CD8-positive, alpha-beta memory T cell (primary cell): Measurements from ENCODE around the gene ATXN1. TPM values are rescaled to one million over a fixed set of nuclear protein-coding genes. Genes with fewer than 3 reads are reported as not detected.

Source experiments
- CTCF ChIA-PET: fragments of 350-600 bp; sonication (Branson Sonifier 250); formaldehyde crosslinking; loops from one replicate; lab custom pipeline; 2021; ENCODE audit warnings: antibody characterized with exemption; lab: Charles Lee
- POLR2A ChIA-PET: fragments of 350-600 bp; sonication (Branson Sonifier 250); formaldehyde crosslinking; loops from one replicate; lab custom pipeline; 2021; ENCODE audit warnings: antibody characterized with exemption; lab: Charles Lee
- DNase-seq, 5 donors: peaks; one replicate each; pipeline versions ENCODE4 v3.0.0 to v3.0.0-alpha.2; 2020 to 2022; ENCODE audit warnings: mixed read lengths in 1 of 5
- H3K27ac ChIP-seq: one replicate; pipeline ENCODE4 v1.7.0; 2013; ENCODE audit warnings: low read depth, mild to moderate bottlenecking, low read length, moderate library complexity
- H3K27me3 ChIP-seq: 2 replicates; pipeline ENCODE4 v1.7.0; 2013; ENCODE audit warnings: low read length, mild to moderate bottlenecking; ENCODE audit not compliant: insufficient read depth, poor library complexity, severe bottlenecking
- H3K36me3 ChIP-seq: 2 replicates; pipeline ENCODE4 v1.7.0; 2013; ENCODE audit warnings: mild to moderate bottlenecking, low read length, moderate library complexity; ENCODE audit not compliant: insufficient read depth
- H3K4me1 ChIP-seq: 2 replicates; pipeline ENCODE4 v1.7.0; 2013; ENCODE audit warnings: mild to moderate bottlenecking, low read length, moderate library complexity; ENCODE audit not compliant: insufficient read depth
- H3K4me3 ChIP-seq: 2 replicates; pipeline ENCODE4 v1.7.0; 2013; ENCODE audit warnings: mild to moderate bottlenecking, low read length
- H3K9me3 ChIP-seq: 2 replicates; pipeline ENCODE4 v1.7.0; 2013; ENCODE audit warnings: mild to moderate bottlenecking, low read length
- H3K27ac Mint-ChIP-seq, 8 donors: one replicate each; pipeline ENCODE4 v1.8.0; 2020 to 2021; ENCODE audit warnings: mixed read lengths in 8 of 8, mild to moderate bottlenecking in 6 of 8, inconsistent platforms in 3 of 8, moderate library complexity in 3 of 8
- H3K27me3 Mint-ChIP-seq, 2 donors: one replicate each; pipeline ENCODE4 v1.8.0; 2020 to 2021; ENCODE audit warnings: mixed read lengths in 2 of 2, mild to moderate bottlenecking in 1 of 2, moderate library complexity in 1 of 2
- H3K36me3 Mint-ChIP-seq, 3 donors: one replicate each; pipeline ENCODE4 v1.8.0; 2020 to 2021; ENCODE audit warnings: mixed read lengths in 3 of 3, inconsistent platforms in 1 of 3, mild to moderate bottlenecking in 1 of 3
- H3K4me1 Mint-ChIP-seq, 3 donors: one replicate each; pipeline ENCODE4 v1.8.0; 2020 to 2021; ENCODE audit warnings: mixed read lengths in 3 of 3, inconsistent platforms in 1 of 3, mild to moderate bottlenecking in 1 of 3
- H3K4me3 Mint-ChIP-seq, 7 donors: one replicate each; pipeline ENCODE4 v1.8.0; 2020 to 2021; ENCODE audit warnings: mixed read lengths in 7 of 7, mild to moderate bottlenecking in 6 of 7, moderate library complexity in 4 of 7, inconsistent platforms in 2 of 7
- H3K9me3 Mint-ChIP-seq, 5 donors: one replicate each; pipeline ENCODE4 v1.8.0; 2020 to 2022; ENCODE audit warnings: mixed read lengths in 5 of 5, mild to moderate bottlenecking in 3 of 5, moderate library complexity in 2 of 5, inconsistent platforms in 1 of 5
- polyA plus RNA-seq: library from polyadenylated mRNA; unstranded; fragments of 300-500 nt; fragmentation: Illumina TruSeq; gene quantifications from one replicate; pipeline ENCODE4 v1.2.3, GENCODE V29; 2021
- total RNA-seq, 2 experiments: library from RNA; stranded (reverse); gene quantifications; one replicate each; pipeline ENCODE4 v1.2.3, GENCODE V29; 2021

The ATXN1 gene
- total and polyA plus RNA-seq, 3 experiments from 2014 or later: 20.0 to 114 (median 111) TPM

DNA sequence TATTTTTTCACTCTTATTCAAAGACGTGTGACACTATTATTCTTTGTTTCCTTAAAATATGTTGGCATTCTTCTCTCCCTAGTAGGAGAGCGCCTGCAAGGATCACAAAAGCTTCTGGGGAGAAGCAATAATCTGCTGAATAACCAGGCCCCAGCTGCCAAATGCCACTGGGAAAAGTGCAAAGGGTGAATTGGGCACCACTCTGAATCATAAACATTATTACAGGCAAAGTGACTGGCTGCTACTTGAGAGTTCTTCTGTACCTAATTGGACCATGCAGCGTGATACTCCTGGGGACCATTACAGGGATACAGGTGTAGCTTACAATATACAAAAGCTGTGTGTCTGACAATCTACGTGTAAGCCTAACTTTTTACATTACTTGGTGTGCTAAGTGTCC lies 152.8 kb downstream of the ATXN1 start:
- peaks cover 0 to 45% (median 20%) of the 10 kb centered on the region in 3 donors for H3K36me3 Mint-ChIP-seq
- Histone ChIP-seq H3K36me3 (no peaks in the 10 kb centered on the region), H3K4me1 (peaks cover 4% of the 10 kb centered on the region), H3K27me3 (no peaks in the 10 kb centered on the region), H3K4me3 (no peak overlapping the region), H3K9me3 (no peaks in the 10 kb centered on the region), H3K27ac (no peak overlapping the region)
- H3K9me3 Mint-ChIP-seq: no peaks in the 10 kb centered on the region
- CTCF ChIA-PET: no interaction called here
- POLR2A ChIA-PET: no interaction called here
- H3K27me3 Mint-ChIP-seq: no peaks in the 10 kb centered on the region
- H3K4me1 Mint-ChIP-seq: peaks cover 12 to 31% (median 25%) of the 10 kb centered on the region in 3 donors
- H3K4me3 Mint-ChIP-seq: no peak overlapping the region
- H3K27ac Mint-ChIP-seq: peak overlapping the region in 2 of 8 donors; percentile 36 to 60
- no peak for DNase-seq

DNA sequence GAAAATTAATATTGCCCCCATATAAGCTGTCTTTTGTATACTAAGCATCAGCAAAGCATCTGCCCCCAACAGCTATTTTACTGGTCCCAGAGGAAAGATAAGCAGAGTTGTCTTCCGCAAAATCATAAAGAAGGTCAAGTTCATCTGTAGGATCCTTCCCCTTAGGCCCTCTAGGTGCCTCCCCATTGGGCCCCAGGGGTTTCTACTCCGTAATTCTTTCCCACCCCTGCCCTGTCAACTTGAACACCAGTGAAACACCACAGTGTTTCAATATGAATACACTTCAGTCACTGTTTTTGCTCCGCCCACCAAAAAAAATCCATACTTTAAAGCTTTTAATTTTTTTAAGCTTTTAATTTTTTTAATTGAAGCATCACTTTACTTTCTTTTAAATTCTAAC lies 159.2 kb downstream of the ATXN1 start:
- Histone ChIP-seq H3K36me3 (no peaks in the 10 kb centered on the region), H3K4me3 (no peak overlapping the region), H3K4me1 (peaks cover 20% of the 10 kb centered on the region), H3K9me3 (no peaks in the 10 kb centered on the region), H3K27me3 (no peaks in the 10 kb centered on the region), H3K27ac (no peak overlapping the region)
- POLR2A ChIA-PET: no interaction called here
- no peaks in the 10 kb centered on the region for H3K27me3 Mint-ChIP-seq
- peaks cover 33 to 56% (median 54%) of the 10 kb centered on the region in 3 donors for H3K4me1 Mint-ChIP-seq
- H3K27ac Mint-ChIP-seq: peak overlapping the region in 1 of 8 donors; percentile 55
- CTCF ChIA-PET: interaction anchor here (1.0 kb wide), 1 partner anchor 24 kb away, joined by 3 read pairs; no protein-coding TSS in a partner anchor
- no peaks in the 10 kb centered on the region for H3K9me3 Mint-ChIP-seq
- no peak for DNase-seq
- no peak overlapping the region for H3K4me3 Mint-ChIP-seq
- peaks cover 4 to 33% (median 16%) of the 10 kb centered on the region in 3 donors for H3K36me3 Mint-ChIP-seq

GRCh38 chr6:16600701-16601100 lies 160.6 kb downstream of the ATXN1 start:
- Mint-ChIP-seq H3K27me3 (no peaks in the 10 kb centered on the region), H3K4me1 (peaks cover 33 to 64% (median 63%) of the 10 kb centered on the region in 3 donors), H3K4me3 (no peak overlapping the region), H3K27ac (peak overlapping the region in 4 of 8 donors; percentile 22 to 40 (median 30)), H3K36me3 (peaks cover 4 to 41% (median 21%) of the 10 kb centered on the region in 3 donors), H3K9me3 (no peaks in the 10 kb centered on the region)
- DNase-seq: no peak
- POLR2A ChIA-PET: interaction anchor here (0.6 kb wide), 1 partner anchor 56 kb away, joined by 3 read pairs; no protein-coding TSS in a partner anchor
- Histone ChIP-seq H3K4me3 (no peak overlapping the region), H3K27me3 (no peaks in the 10 kb centered on the region), H3K36me3 (no peaks in the 10 kb centered on the region), H3K9me3 (no peaks in the 10 kb centered on the region), H3K27ac (no peak overlapping the region), H3K4me1 (peaks cover 20% of the 10 kb centered on the region)
- CTCF ChIA-PET: interaction anchor here (1.0 to 1.4 kb wide), 2 partner anchors 96 to 132 kb away, joined by 3 read pairs; no protein-coding TSS in a partner anchor

DNA sequence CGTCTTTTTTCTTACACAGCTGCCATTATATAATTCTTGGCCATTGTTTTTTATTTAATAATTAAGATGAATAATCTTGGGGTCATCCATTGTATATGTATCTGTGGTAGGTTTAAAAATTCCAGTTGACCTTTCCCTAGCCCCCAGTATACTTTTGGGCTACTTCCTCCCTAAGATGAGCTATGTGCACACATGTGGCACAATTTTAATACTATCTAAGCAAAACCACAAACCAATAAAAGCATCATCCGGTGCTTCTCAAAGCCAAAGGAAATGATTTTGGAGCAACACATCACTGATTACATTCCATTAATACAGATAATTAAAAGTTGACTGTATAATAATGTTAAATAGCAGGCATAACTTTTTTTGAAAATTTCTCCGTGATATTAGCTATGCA lies 161.2 kb downstream of the ATXN1 start:
- POLR2A ChIA-PET: interaction anchor here (0.6 kb wide), 1 partner anchor 57 kb away, joined by 3 read pairs; no protein-coding TSS in a partner anchor
- Mint-ChIP-seq H3K27me3 (no peaks in the 10 kb centered on the region), H3K27ac (peak overlapping the region in 4 of 8 donors; percentile 10 to 57 (median 26)), H3K4me3 (peak overlapping the region in 1 of 7 donors; percentile 13), H3K9me3 (no peaks in the 10 kb centered on the region), H3K36me3 (peaks cover 4 to 41% (median 24%) of the 10 kb centered on the region in 3 donors), H3K4me1 (peaks cover 37 to 62% (median 62%) of the 10 kb centered on the region in 3 donors)
- Histone ChIP-seq H3K4me1 (peaks cover 20% of the 10 kb centered on the region), H3K4me3 (no peak overlapping the region), H3K27ac (no peak overlapping the region), H3K9me3 (no peaks in the 10 kb centered on the region), H3K36me3 (no peaks in the 10 kb centered on the region), H3K27me3 (no peaks in the 10 kb centered on the region)
- CTCF ChIA-PET: interaction anchor here (1.0 to 1.7 kb wide), 2 partner anchors 10 to 133 kb away, joined by 3 read pairs; no protein-coding TSS in a partner anchor
- DNase-seq: no peak

- Mint-ChIP-seq H3K36me3 (peaks cover 0 to 35% (median 24%) of the 10 kb centered on the region in 3 donors), H3K4me1 (peaks cover 35 to 56% (median 48%) of the 10 kb centered on the region in 3 donors), H3K27ac (peak overlapping the region in 3 of 8 donors; percentile 7 to 51 (median 23)), H3K9me3 (no peaks in the 10 kb centered on the region), H3K4me3 (no peak overlapping the region), H3K27me3 (no peaks in the 10 kb centered on the region)
- Histone ChIP-seq H3K4me3 (no peak overlapping the region), H3K27ac (no peak overlapping the region), H3K36me3 (no peaks in the 10 kb centered on the region), H3K4me1 (peaks cover 11% of the 10 kb centered on the region), H3K27me3 (no peaks in the 10 kb centered on the region), H3K9me3 (no peaks in the 10 kb centered on the region)
- no peak for DNase-seq
- ChIA-PET POLR2A (no interaction called here), CTCF (interaction anchor here (1.2 kb wide), 1 partner anchor 51 kb away, joined by 3 read pairs; no protein-coding TSS in a partner anchor)
Observed at GRCh38 chr6:16596616-16597331, 164.5 kb downstream of the ATXN1 start.

DNA sequence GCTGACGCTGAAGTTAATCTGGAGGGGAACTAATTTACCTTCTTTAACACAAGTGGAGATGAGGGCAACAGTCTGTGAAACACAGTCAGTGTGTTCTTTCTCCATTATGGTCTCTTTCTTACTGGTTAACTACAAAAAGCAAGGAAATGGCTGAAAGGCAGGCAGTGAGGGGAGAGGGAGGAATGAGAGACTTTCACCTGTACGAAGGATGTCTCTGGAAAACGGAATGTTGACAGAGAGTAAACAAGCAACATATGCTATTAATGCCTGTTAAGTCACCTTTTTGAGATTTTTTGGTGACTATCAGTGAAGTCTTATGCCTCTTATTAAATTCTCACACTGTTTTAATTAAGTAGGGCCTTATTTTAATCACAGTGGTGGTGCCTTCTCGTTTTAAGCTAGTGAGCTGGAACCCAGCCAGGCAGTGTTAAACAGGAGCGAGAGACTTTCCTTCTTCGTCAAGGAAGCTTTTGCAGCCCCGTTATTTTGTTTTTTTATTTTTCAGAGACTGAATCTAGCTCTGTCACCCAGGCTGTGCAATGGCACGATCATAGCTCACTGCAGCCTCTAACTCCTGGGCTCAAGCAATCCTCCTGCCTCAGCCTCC lies 165.6 kb downstream of the ATXN1 start:
- Mint-ChIP-seq H3K9me3 (no peaks in the 10 kb centered on the region), H3K27me3 (no peaks in the 10 kb centered on the region), H3K27ac (peak overlapping the region in 3 of 8 donors; percentile 15 to 79 (median 46)), H3K4me3 (no peak overlapping the region), H3K36me3 (peaks cover 0 to 32% (median 18%) of the 10 kb centered on the region in 3 donors), H3K4me1 (peaks cover 32 to 52% (median 45%) of the 10 kb centered on the region in 3 donors)
- CTCF ChIA-PET: interaction anchor here (1.2 kb wide), 1 partner anchor 50 kb away, joined by 3 read pairs; no protein-coding TSS in a partner anchor
- Histone ChIP-seq H3K4me1 (peaks cover 10% of the 10 kb centered on the region), H3K27me3 (no peaks in the 10 kb centered on the region), H3K4me3 (no peak overlapping the region), H3K36me3 (no peaks in the 10 kb centered on the region), H3K27ac (no peak overlapping the region), H3K9me3 (no peaks in the 10 kb centered on the region)
- POLR2A ChIA-PET: no interaction called here
- no peak for DNase-seq

- no peak for DNase-seq
- Histone ChIP-seq H3K36me3 (no peaks in the 10 kb centered on the region), H3K27ac (no peak overlapping the region), H3K4me3 (no peak overlapping the region), H3K9me3 (no peaks in the 10 kb centered on the region), H3K27me3 (no peaks in the 10 kb centered on the region), H3K4me1 (peaks cover 2% of the 10 kb centered on the region)
- no peak overlapping the region for H3K4me3 Mint-ChIP-seq
- H3K27me3 Mint-ChIP-seq: no peaks in the 10 kb centered on the region
- POLR2A ChIA-PET: no interaction called here
- no peaks in the 10 kb centered on the region for H3K9me3 Mint-ChIP-seq
- peaks cover 0 to 32% (median 18%) of the 10 kb centered on the region in 3 donors for H3K36me3 Mint-ChIP-seq
- H3K27ac Mint-ChIP-seq: peak overlapping the region in 1 of 8 donors; percentile 46
- H3K4me1 Mint-ChIP-seq: peaks cover 24 to 47% (median 37%) of the 10 kb centered on the region in 3 donors
- CTCF ChIA-PET: no interaction called here
Observed at GRCh38 chr6:16594849-16595248, 166.4 kb downstream of the ATXN1 start.
